Measurements from ENCODE around the gene CPT1C. TPM values are rescaled to one million over a fixed set of nuclear protein-coding genes. Genes with fewer than 3 reads are reported as not detected.

Gene CPT1C
- total and polyA plus RNA-seq, 2 of the 8 experiments (the other 6 are each of a cell fraction or from before 2014, with no cell fraction given), result 79.6 to 91.8 TPM

DNA sequence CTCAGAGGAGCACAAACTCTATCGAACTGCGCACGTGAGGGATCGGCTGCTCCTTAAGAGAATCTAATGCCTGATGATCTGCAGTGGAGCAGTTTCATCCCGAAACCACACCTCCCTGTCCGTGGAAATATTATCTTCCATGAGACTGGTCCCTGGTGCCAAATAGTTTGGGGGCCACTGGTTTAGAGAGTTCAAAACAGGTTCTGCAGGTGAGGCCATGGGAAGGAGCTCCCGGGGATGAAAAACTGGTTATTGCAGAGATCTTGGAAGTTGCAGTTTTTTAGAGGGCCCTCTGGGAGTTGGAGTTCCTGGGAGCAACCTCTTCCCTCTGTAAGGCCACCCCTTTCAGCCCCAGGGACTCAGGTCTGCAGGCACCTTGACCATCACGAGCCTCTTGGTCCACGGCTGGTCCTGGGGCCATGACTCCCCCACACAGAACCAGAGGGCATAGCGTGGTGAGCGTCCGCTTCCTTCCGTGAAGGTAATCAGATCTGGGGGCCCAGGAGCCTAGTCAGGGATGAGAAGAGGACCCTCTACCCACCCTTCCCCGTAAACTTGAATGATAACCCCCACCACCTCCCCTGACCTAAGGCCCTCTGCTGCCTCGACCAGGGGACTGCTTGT lies 30.5 kb upstream of the CPT1C start:
- ChIA-PET CTCF (ENCODE audit: partially characterized antibody) (interaction anchor here (0.6 to 4.4 kb wide), 6 partner anchors 10 to 162 kb away, joined by 3 to 28 read pairs (median 4); no protein-coding TSS in a partner anchor), POLR2A (ENCODE audit: partially characterized antibody) (interaction anchor here (2.2 to 18.0 kb wide), 3 partner anchors 14 to 48 kb away, joined by 4 to 275 read pairs (median 236); partner anchors contain the start of genes PRMT1, RRAS and SCAF1)
- Histone ChIP-seq H3K4me2 (ENCODE audit: insufficient read depth in 1 of 2, low read depth in 2 of 2, low read length in 2 of 2) (no peak overlapping the region), H3K27ac (ENCODE audit: low read depth, low read length) (no peak overlapping the region), H3K4me3 (ENCODE audit: extremely low read depth in 1 of 4, insufficient read depth in 2 of 4, low read depth in 3 of 4, low read length in 4 of 4) (no peak overlapping the region), H3K4me1 (replicated peaks in 1 of 4; ENCODE audit: control insufficient read depth in 3 of 4, insufficient read depth in 4 of 4, low read length in 3 of 4) (peaks cover 0 to 18% (median 6%) of the 10 kb centered on the region in 4 experiments; a peak in 4 of 7 replicates), H3K56ac (replicated peaks; ENCODE audit: insufficient read length, low read depth, low read length) (no peak overlapping the region), H3K23me2 (ENCODE audit: low read depth, low read length) (peaks cover 11% of the 10 kb centered on the region), H2BK5ac (ENCODE audit: low read depth, low read length) (no peak overlapping the region), H2BK15ac (ENCODE audit: low read length) (no peak overlapping the region), H3K23ac (ENCODE audit: insufficient read length) (no peak overlapping the region), H3K79me2 (ENCODE audit: control insufficient read depth in 1 of 2, insufficient read depth in 2 of 2, low read length in 2 of 2) (peaks cover 0 to 13% of the 10 kb centered on the region in 2 experiments; a peak in 2 of 4 replicates), H2AFZ (ENCODE audit: low read length) (no peak overlapping the region), H3K14ac (ENCODE audit: insufficient read length) (no peak overlapping the region), H3K36me3 (ENCODE audit: control insufficient read depth in 2 of 4, insufficient read depth in 4 of 4, low read length in 3 of 4) (peaks cover 18 to 59% (median 47%) of the 10 kb centered on the region in 4 experiments; a peak in 7 of 8 replicates), H3K27me3 (replicated peaks in 1 of 4; ENCODE audit: control insufficient read depth in 3 of 4, extremely low read depth in 1 of 4, insufficient read depth in 3 of 4, low read length in 3 of 4) (no peaks in the 10 kb centered on the region), H3K9ac (replicated peaks in 1 of 4; ENCODE audit: extremely low read depth in 1 of 4, low read depth in 3 of 4, low read length in 3 of 4) (no peak overlapping the region), H3K9me3 (ENCODE audit: insufficient read depth in 2 of 2, low read depth in 1 of 2, low read length in 1 of 2) (peaks cover 9 to 11% of the 10 kb centered on the region in 2 experiments), H2BK12ac (ENCODE audit: low read depth, low read length) (no peak overlapping the region), H4K5ac (ENCODE audit: insufficient read length, low read depth, low read length) (no peak overlapping the region), H2BK20ac (ENCODE audit: low read length) (no peak overlapping the region), H3K4ac (replicated peaks; ENCODE audit: insufficient read length, low read depth, low read length) (no peak overlapping the region), H4K8ac (ENCODE audit: extremely low read depth, insufficient read depth, low read length) (no peak overlapping the region), H3K79me1 (ENCODE audit: low read depth, low read length) (peaks cover 5% of the 10 kb centered on the region; the same call in 1 of the 2 replicates), H3K18ac (ENCODE audit: extremely low read depth, low read length) (no peak overlapping the region), H4K91ac (replicated peaks; ENCODE audit: insufficient read length, low read length) (no peak overlapping the region), H2AK5ac (ENCODE audit: low read depth, low read length) (no peak overlapping the region), H4K20me1 (replicated peaks in 1 of 2; ENCODE audit: control insufficient read depth in 1 of 2, insufficient read depth in 2 of 2, low read length in 2 of 2) (peaks cover 13 to 20% of the 10 kb centered on the region in 2 experiments), H2BK120ac (replicated peaks; ENCODE audit: low read depth, low read length) (no peak overlapping the region)
- FAIRE-seq (no peak), DNase-seq (ENCODE audit: low read depth in 1 of 2, low spot score in 2 of 2) (no peak)
- TF ChIP-seq POLR2A (IDR thresholded peaks at IDR 0.05; ENCODE audit: control extremely low read depth in 1 of 2, low read depth in 2 of 2, low read length in 2 of 2), result peak; percentile 21 to 39; a peak in 2 of 3 replicates
- TF ChIP-seq SP2 (IDR thresholded peaks at IDR 0.05; ENCODE audit: low read length), result no peak
- no peak for TF ChIP-seq HDAC6 (IDR thresholded peaks at IDR 0.05; ENCODE audit: low read depth, low read length)
- WGBS, 2 experiments (ENCODE audit: extremely low coverage in 1 of 2, insufficient coverage in 1 of 2, insufficient read length in 1 of 2, insufficient replicate concordance in 2 of 2, low coverage in 1 of 2, low lambda C conversion rate in 2 of 2, missing lambda C conversion rate in 1 of 2), result 97% methylated on average over 10 of the region's 15 CpGs; no CpG with 5 or more reads in 1 of the 2 experiments

Data from H1 (cell line).